NCI-H2081 treated with DMSO at 0.1 percent for 48 hours (cell line): ENCODE measurements around the gene ADRA2C.

ENCODE experiments used
- DNase-seq: peaks from one replicate; lab custom pipeline; 2025; lab: John Stamatoyannopoulos, UW

ADRA2C gene

GRCh38 chr4:3777669-3778068 is 11.5 kb downstream of the ADRA2C start:
- DNase-seq = no peak

- no peak for DNase-seq
Measured at GRCh38 chr4:3779509-3779908, 13.3 kb downstream of the ADRA2C start.

- no peak for DNase-seq
Measured at GRCh38 chr4:3780347-3781171, 14.4 kb downstream of the ADRA2C start.

GRCh38 chr4:3781193-3781886 is 15.2 kb downstream of the ADRA2C start:
- no peak for DNase-seq

GRCh38 chr4:3781997-3782930 is 16.1 kb downstream of the ADRA2C start:
- DNase-seq = no peak

GRCh38 chr4:3783693-3784306 is 17.6 kb downstream of the ADRA2C start:
- no peak for DNase-seq

GRCh38 chr4:3784454-3785291 is 18.5 kb downstream of the ADRA2C start:
- DNase-seq = no peak

GRCh38 chr4:3785292-3785565 is 19.0 kb downstream of the ADRA2C start:
- DNase-seq = no peak

GRCh38 chr4:3786196-3786869 is 20.1 kb downstream of the ADRA2C start:
- DNase-seq = no peak

- no peak for DNase-seq
Measured at GRCh38 chr4:3787489-3788365, 21.5 kb downstream of the ADRA2C start.

- DNase-seq = no peak
Measured at GRCh38 chr4:3788366-3788660, 22.1 kb downstream of the ADRA2C start.

- DNase-seq = no peak
Measured at GRCh38 chr4:3789587-3789986, 23.4 kb downstream of the ADRA2C start.

GRCh38 chr4:3790006-3790561 is 23.9 kb downstream of the ADRA2C start:
- no peak for DNase-seq

- no peak for DNase-seq
Measured at GRCh38 chr4:3791256-3791655, 25.1 kb downstream of the ADRA2C start.

- DNase-seq = no peak
Measured at GRCh38 chr4:3791910-3792542, 25.8 kb downstream of the ADRA2C start.

- no peak for DNase-seq
Measured at GRCh38 chr4:3792813-3793212, 26.6 kb downstream of the ADRA2C start.

GRCh38 chr4:3793545-3793944 is 27.4 kb downstream of the ADRA2C start:
- DNase-seq = no peak

- DNase-seq = no peak
Measured at GRCh38 chr4:3796960-3797359, 30.8 kb downstream of the ADRA2C start.
